Heart right ventricle (tissue), 16 donors: ENCODE measurements around the gene TRMU. TPM values are rescaled to one million over a fixed set of nuclear protein-coding genes. Genes with fewer than 3 reads are reported as not detected.

Source experiments
- ATAC-seq, 8 donors: fragments of 200-7000 bp; cut with Tn5 transposase; one replicate each; pipeline ENCODE4 v1.9.1; 2020; ENCODE audit warnings: mild to moderate bottlenecking in 8 of 8, moderate library complexity in 8 of 8, moderate number of reproducible peaks in 1 of 8
- DNase-seq, 2 donors: peaks; one replicate each; pipeline ENCODE4 v3.0.0-alpha.2; 2020
- H3K27ac ChIP-seq, 10 donors: fragments of 200-600 bp; sonication (generic) in 2 of 10; one replicate each; pipeline versions ENCODE4 v1.5.0 to v1.8.0; 2020 to 2022; ENCODE audit warnings: mild to moderate bottlenecking in 3 of 10
- H3K27me3 ChIP-seq, 7 donors: fragments of 200-600 bp; one replicate each; pipeline ENCODE4 v1.8.0; 2021 to 2022; ENCODE audit warnings: mild to moderate bottlenecking in 2 of 7
- H3K36me3 ChIP-seq, 9 donors: fragments of 200-600 bp; sonication (generic) in 1 of 9; one replicate each; pipeline versions ENCODE4 v1.5.0 to v1.8.0; 2020 to 2022; ENCODE audit warnings: mild to moderate bottlenecking in 2 of 9
- H3K4me1 ChIP-seq, 9 donors: fragments of 200-600 bp; sonication (generic) in 1 of 9; one replicate each; pipeline versions ENCODE4 v1.5.0 to v1.8.0; 2020 to 2022; ENCODE audit warnings: mild to moderate bottlenecking in 4 of 9
- H3K4me3 ChIP-seq, 10 donors: fragments of 200-600 bp; sonication (generic) in 2 of 10; one replicate each; pipeline versions ENCODE4 v1.5.0 to v1.8.0; 2020 to 2022; ENCODE audit warnings: mild to moderate bottlenecking in 7 of 10, moderate library complexity in 2 of 10
- H3K9me3 ChIP-seq, 11 donors: fragments of 200-600 bp in 10 of 11; sonication (generic) in 2 of 11; one replicate each; pipeline versions ENCODE4 v1.5.0 to v1.8.0; 2013 to 2022; ENCODE audit warnings: mild to moderate bottlenecking in 2 of 11, control low read depth in 1 of 11, moderate library complexity in 1 of 11
- WGBS, 2 donors: extraction: QIAGEN DNeasy Blood & Tissue Kit; methylation state at CpG; one replicate each; pipeline ENCODE4 v1.1.7; 2013; ENCODE audit warnings: inconsistent platforms in 1 of 2; 5-methylcytosine and 5-hydroxymethylcytosine counted together
- intact Hi-C, 10 donors: fragments of 100-400 bp; cut with DNase I; formaldehyde crosslinking; loops; one replicate each; pipeline versions ENCODE4 v1.11.1 to v1.14.2; 2022
- polyA plus RNA-seq, 2 donors: library from polyadenylated mRNA; stranded (reverse); fragments of 200-250 nt; gene quantifications; one replicate each; pipeline ENCODE4 v1.2.3, GENCODE V29; 2013
- total RNA-seq, 10 donors: library from RNA; stranded (reverse); fragmentation: NEBNext Ultra II Directional in 3 of 10; extraction: Animal tissue kit (Norgen Biotek cat#: 25700) in 3 of 10; gene quantifications; one replicate each; pipeline versions ENCODE4 v1.2.1 to v1.2.4, GENCODE V29; 2021 to 2023
- TF ChIP-seq, protein P1 (sequence below), 9 donors: fragments of 200-600 bp; sonication (generic) in 2 of 9; IDR thresholded peaks; one replicate each; pipeline versions ENCODE4 v1.5.0 to v1.8.0; 2021 to 2022; ENCODE audit warnings: antibody characterized with exemption in 9 of 9, mild to moderate bottlenecking in 5 of 9, moderate library complexity in 1 of 9
- donor health status: Arrhythmogenic right ventricular cardiomyopathy.
- donor health status: ischemic (EF 13 %, LVEDD 7.1; RV severe dilation, severe dysfunction).
- donor health status: healthy with polysubstance abuse.
- donor health status: DM: no; HTN: yes; CAD: no.
- donor health status: DM: no; HTN: no; CAD: no.
- donor health status: ischemic (EF 25% LVEDD 6.9; RV normal size, moderate dysfunction).
- donor health status: ischemic (EF 25% LVEDD 5.7; RV mildly dilated, moderate dysfunction).
- donor health status: healthy.
- donor health status: DM: yes; HTN: yes; CAD: no.
- donor health status: Ischemic cardiomyopathy.
- donor health status: ischemic (EF 35%, LVEDD 5.7; RV mildly dilated, moderate dysfunction).
- donor health status: nonischemic (EF 11% LVEDD 7.7; RV severe dilation, severe dysfunction).
- donor health status: DM: yes; HTN: yes; CAD: no.
- donor health status: PGD.
- donor health status: ischemic (EF 29% LVEDD 5.4; RV normal size, mild dysfunction).
- donor health status: nonischemic (EF 23%, LVEDD 6.1; RV moderate dilation, normal function).

TRMU gene
- total and polyA plus RNA-seq, 12 donors: 22.1 to 80.5 (median 31.1) TPM

DNA sequence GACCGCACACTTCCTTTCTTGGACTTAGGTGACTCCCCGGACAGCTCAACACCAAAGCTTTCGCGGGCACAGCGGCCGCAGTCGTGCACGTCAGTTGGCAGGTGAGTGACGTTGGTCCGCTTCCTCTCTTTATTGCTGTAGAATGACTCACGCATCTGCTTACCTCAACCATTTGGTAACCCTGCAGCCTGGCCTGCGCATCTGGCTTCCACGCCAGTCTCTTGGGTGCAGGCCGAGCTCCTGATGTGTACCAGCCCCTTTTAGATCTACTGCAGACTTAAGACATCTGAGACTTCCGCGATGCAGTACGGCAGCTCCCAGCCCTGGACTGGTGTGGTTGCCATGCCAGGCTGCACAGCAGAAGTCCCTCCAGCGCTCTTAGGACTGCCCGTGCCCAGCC lies 12.4 kb upstream of the TRMU start:
- intact Hi-C loops: no loop called here
- DNase-seq (no peak), ATAC-seq (no peak)
- H3K27ac ChIP-seq: no peak overlapping the region
- 94 to 97% methylated on average over 19 of the region's 19 CpGs for WGBS, 2 donors
- H3K4me3 ChIP-seq: no peak overlapping the region
- peaks cover 0 to 70% (median 0%) of the 10 kb centered on the region in 9 donors for H3K36me3 ChIP-seq
- no peaks in the 10 kb centered on the region for H3K4me1 ChIP-seq
- TF ChIP-seq, protein P1, sequence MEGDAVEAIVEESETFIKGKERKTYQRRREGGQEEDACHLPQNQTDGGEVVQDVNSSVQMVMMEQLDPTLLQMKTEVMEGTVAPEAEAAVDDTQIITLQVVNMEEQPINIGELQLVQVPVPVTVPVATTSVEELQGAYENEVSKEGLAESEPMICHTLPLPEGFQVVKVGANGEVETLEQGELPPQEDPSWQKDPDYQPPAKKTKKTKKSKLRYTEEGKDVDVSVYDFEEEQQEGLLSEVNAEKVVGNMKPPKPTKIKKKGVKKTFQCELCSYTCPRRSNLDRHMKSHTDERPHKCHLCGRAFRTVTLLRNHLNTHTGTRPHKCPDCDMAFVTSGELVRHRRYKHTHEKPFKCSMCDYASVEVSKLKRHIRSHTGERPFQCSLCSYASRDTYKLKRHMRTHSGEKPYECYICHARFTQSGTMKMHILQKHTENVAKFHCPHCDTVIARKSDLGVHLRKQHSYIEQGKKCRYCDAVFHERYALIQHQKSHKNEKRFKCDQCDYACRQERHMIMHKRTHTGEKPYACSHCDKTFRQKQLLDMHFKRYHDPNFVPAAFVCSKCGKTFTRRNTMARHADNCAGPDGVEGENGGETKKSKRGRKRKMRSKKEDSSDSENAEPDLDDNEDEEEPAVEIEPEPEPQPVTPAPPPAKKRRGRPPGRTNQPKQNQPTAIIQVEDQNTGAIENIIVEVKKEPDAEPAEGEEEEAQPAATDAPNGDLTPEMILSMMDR (IDR thresholded peaks at IDR 0.05): no peak
- no peaks in the 10 kb centered on the region for H3K27me3 ChIP-seq
- no peaks in the 10 kb centered on the region for H3K9me3 ChIP-seq

DNA sequence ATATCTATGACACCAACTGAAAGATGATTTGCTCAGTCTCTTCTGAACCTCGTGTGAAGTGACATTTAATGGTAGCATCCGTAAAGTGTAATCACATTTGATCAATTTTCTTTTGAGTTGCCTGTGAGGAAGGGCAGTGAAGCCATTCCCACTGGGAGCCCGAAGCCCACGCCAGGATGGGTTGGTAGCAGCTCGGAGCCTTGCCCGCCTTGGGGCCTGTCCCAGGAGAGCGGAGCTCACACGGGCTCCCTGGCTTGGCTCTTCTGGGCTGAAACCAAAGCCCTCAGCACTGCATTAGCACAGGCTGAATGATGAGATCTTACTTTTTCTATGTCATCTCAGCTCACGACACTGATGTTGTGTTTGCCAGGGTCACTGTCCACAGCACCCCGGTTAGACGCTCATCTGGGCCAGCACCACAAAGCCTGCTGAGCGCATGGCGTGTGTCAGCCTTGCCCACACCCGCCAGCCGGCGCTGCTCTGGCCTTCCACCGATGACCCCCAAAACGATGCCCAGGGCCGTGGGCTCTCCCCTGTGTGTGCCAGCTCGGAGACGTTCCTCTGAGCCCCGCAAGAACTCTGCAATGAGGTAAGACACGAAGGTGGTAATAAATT lies 9.3 kb upstream of the TRMU start:
- TF ChIP-seq, protein P1 (IDR thresholded peaks at IDR 0.05): no peak
- intact Hi-C loops: no loop called here
- Histone ChIP-seq H3K27ac (no peak overlapping the region), H3K27me3 (no peaks in the 10 kb centered on the region), H3K9me3 (no peaks in the 10 kb centered on the region), H3K36me3 (peaks cover 0 to 71% (median 0%) of the 10 kb centered on the region in 9 donors), H3K4me3 (no peak overlapping the region), H3K4me1 (no peaks in the 10 kb centered on the region)
- ATAC-seq: no peak
- 92 to 93% methylated on average over 23 of the region's 23 CpGs for WGBS, 2 donors
- DNase-seq: no peak

DNA sequence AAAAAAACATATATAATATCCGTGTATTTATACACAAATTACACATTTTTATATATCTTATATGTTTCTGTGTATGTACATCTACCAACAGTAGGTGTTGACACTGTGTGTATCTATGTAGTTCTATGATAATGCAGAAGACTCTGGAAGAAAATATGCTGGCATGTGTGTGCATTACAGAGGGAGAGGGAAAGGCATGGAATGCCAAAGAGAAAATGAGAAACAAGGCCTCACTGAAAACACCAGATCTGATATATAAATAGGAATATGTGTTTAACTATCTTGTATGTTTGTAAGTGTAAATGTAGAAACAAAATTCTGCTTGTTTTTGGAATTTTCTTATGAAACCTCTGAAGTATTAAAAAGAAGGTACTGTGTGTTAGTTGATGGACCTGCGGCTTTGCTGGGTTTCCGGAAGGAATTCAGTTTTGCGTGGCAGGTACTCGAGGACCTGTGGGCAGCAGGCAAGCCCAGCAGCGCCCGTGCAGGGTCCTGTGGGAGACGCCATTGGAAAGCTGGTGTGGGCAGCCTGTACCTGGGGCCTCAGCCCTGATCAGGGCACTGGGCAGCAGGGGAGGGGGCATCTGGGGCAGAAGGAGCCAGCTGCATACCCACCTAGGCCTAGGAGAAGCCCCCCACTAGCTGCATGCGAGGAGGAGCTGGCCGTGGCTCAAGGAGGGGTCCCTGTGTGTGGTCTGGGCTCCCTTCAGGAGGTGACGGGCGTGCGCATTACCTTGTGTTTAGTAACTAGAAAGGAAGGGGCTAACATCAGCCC lies 7.6 kb upstream of the TRMU start:
- Histone ChIP-seq H3K4me1 (no peaks in the 10 kb centered on the region), H3K9me3 (no peaks in the 10 kb centered on the region), H3K27me3 (no peaks in the 10 kb centered on the region), H3K27ac (no peak overlapping the region), H3K36me3 (peaks cover 0 to 68% (median 0%) of the 10 kb centered on the region in 9 donors), H3K4me3 (no peak overlapping the region)
- WGBS, 2 donors: 95 to 97% methylated on average over 13 of the region's 13 CpGs
- intact Hi-C loops: no loop called here
- DNase-seq: no peak
- TF ChIP-seq, protein P1 (IDR thresholded peaks at IDR 0.05): no peak
- ATAC-seq: no peak

DNA sequence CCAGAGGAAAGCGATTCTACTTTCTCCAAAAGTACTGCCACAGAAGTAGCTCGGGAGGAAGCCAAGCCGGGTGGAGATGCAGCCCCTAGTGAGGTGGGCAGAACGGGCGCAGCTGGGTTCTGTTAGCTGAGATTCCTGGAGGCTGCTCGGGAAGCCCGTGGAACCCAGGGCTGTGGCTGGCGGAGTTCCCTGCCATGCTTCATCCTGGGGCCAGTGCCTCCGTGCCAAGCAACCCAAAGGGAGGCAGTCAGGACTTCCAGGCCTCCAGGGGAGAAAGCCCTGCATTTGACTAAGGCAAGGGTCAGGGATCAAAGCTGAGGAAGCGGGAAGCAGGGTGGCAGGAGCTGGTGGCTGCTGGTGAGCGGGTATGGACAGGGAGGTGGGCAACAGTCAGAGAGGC lies 6.7 kb upstream of the TRMU start:
- Histone ChIP-seq H3K36me3 (peaks cover 0 to 62% (median 0%) of the 10 kb centered on the region in 9 donors), H3K4me1 (no peaks in the 10 kb centered on the region), H3K27ac (no peak overlapping the region), H3K4me3 (no peak overlapping the region), H3K27me3 (no peaks in the 10 kb centered on the region), H3K9me3 (no peaks in the 10 kb centered on the region)
- DNase-seq: no peak
- intact Hi-C loops: no loop called here
- 98% methylated on average over 11 of the region's 11 CpGs for WGBS, 2 donors
- peak in 1 of 8 donors; percentile 26 for ATAC-seq
- TF ChIP-seq, protein P1 (IDR thresholded peaks at IDR 0.05): no peak
